ENCODE data around the gene SNCB. TPM values are rescaled to one million over a fixed set of nuclear protein-coding genes. Genes with fewer than 3 reads are reported as not detected.
A peak's percentile ranks its signal among the peaks of the same experiment; 100 is the strongest.

Gene SNCB
- total RNA-seq, 1 donor from 2014 or later: not detected

DNA sequence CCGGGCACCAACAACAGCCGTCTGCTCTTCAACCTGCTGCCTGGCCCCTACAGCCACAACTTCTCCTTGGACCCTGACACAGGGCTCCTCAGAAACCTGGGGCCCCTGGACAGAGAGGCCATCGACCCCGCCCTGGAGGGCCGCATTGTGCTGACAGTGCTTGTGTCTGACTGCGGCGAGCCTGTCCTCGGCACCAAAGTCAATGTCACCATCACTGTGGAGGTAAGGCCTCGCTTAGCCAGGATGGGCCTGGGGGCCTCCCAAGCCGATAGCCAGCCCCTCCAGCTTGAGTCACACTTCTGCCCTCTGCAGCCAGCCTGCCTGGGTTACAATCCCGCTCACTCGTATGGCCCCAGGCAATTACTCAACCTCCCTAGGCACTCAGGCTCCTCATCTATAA lies 49.0 kb downstream of the SNCB start:
- FAIRE-seq (no peak), DNase-seq (ENCODE audit: low read depth) (no peak)
- Histone ChIP-seq H3K4me3 (ENCODE audit: low read depth, low read length) (no peak overlapping the region), H3K36me3 (ENCODE audit: control insufficient read depth, insufficient read depth, low read length) (no peaks in the 10 kb centered on the region), H3K27me3 (ENCODE audit: control insufficient read depth, insufficient read depth, low read length) (no peaks in the 10 kb centered on the region)
- TF ChIP-seq, protein P1, sequence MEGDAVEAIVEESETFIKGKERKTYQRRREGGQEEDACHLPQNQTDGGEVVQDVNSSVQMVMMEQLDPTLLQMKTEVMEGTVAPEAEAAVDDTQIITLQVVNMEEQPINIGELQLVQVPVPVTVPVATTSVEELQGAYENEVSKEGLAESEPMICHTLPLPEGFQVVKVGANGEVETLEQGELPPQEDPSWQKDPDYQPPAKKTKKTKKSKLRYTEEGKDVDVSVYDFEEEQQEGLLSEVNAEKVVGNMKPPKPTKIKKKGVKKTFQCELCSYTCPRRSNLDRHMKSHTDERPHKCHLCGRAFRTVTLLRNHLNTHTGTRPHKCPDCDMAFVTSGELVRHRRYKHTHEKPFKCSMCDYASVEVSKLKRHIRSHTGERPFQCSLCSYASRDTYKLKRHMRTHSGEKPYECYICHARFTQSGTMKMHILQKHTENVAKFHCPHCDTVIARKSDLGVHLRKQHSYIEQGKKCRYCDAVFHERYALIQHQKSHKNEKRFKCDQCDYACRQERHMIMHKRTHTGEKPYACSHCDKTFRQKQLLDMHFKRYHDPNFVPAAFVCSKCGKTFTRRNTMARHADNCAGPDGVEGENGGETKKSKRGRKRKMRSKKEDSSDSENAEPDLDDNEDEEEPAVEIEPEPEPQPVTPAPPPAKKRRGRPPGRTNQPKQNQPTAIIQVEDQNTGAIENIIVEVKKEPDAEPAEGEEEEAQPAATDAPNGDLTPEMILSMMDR (IDR thresholded peaks at IDR 0.05; ENCODE audit: insufficient read depth, low read length, severe bottlenecking): no peak

DNA sequence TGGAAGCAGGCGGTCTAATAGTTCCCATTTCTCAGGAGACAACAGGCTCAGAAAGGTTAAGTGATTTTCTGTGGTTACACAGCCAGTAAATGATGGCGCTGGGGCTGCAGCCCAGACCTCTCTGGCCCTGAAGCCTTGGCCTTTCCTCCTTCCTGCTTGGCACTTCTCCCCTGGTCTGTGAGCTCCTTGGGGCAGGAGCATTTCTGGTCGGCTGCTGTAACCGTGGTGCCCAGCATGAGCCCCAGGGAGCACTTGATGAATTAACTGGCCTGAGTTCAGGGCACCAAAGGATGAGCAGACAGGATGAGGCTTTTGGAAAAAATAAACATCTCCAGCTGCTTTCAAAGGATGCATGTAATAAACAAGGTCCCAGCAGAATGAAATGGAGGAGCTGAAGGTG lies 51.0 kb downstream of the SNCB start:
- TF ChIP-seq, protein P1 (IDR thresholded peaks at IDR 0.05; ENCODE audit: insufficient read depth, low read length, severe bottlenecking): no peak
- Histone ChIP-seq H3K4me3 (ENCODE audit: low read depth, low read length) (no peak overlapping the region), H3K36me3 (ENCODE audit: control insufficient read depth, insufficient read depth, low read length) (no peaks in the 10 kb centered on the region), H3K27me3 (ENCODE audit: control insufficient read depth, insufficient read depth, low read length) (no peaks in the 10 kb centered on the region)
- FAIRE-seq (no peak), DNase-seq (ENCODE audit: low read depth) (no peak)

DNA sequence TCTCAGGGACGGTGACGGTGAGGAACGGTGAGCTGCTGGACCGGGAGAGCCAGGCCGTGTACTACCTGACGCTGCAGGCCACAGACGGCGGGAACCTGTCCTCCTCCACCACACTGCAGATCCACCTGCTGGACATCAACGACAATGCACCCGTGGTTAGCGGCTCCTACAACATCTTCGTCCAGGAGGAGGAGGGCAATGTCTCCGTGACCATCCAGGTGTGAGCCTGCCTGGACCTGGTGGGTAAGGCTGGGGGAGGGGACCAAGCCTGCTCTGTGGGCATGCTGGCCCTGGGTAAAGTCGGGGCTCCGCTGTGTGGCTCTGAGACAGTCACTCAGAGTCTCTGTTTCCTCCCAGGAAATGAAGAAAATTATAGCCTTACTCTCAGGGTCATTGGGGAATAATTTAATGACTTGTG lies 51.9 kb downstream of the SNCB start:
- FAIRE-seq (peak; percentile 82), DNase-seq (ENCODE audit: low read depth) (peak; percentile 77)

DNA sequence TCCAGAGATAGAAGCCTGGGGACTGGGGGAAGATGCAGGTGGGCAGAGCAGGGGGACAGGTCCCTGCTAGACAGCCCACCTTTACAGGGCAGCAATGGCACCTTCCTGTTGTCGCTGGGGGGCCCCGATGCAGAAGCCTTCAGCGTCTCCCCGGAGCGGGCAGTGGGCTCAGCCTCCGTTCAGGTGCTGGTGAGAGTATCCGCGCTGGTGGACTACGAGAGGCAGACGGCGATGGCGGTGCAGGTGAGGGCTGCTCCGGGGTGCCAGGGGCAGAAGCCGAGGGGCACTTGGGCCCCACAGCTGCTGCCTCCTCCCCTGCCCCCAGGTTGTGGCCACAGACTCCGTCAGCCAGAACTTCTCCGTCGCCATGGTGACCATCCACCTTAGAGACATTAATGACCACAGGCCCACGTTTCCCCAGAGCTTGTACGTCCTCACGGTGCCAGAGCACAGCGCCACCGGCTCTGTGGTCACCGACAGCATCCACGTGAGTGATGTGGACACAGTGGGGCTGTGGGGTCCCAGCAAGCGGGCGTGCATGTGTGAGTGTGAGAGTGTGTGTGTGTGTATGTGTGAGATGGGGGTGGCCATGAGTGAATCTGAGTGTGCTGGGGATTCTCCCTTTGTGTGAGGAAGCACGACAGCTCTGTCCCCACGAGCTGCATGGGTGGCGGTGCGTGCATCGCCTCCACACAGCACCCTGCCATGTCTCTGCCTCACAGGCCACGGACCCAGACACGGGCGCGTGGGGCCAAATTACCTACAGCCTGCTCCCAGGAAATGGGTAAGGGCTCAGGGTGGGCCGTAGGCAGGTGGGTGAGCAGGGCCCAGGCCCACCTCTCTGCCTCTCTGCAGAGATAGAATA lies 52.8 kb downstream of the SNCB start:
- Histone ChIP-seq H3K36me3 (ENCODE audit: control insufficient read depth, insufficient read depth, low read length) (no peaks in the 10 kb centered on the region), H3K4me3 (ENCODE audit: low read depth, low read length) (no peak overlapping the region), H3K27me3 (ENCODE audit: control insufficient read depth, insufficient read depth, low read length) (no peaks in the 10 kb centered on the region)
- TF ChIP-seq, protein P1 (IDR thresholded peaks at IDR 0.05; ENCODE audit: insufficient read depth, low read length, severe bottlenecking): no peak
- FAIRE-seq (no peak), DNase-seq (ENCODE audit: low read depth) (no peak)

More for the DNA sequence above, 51.9 kb downstream of the SNCB start:
- no peak overlapping the region for H3K4me3 ChIP-seq (ENCODE audit: low read depth, low read length)
- TF ChIP-seq, protein P1 (IDR thresholded peaks at IDR 0.05; ENCODE audit: insufficient read depth, low read length, severe bottlenecking): peak; percentile 96
- no peaks in the 10 kb centered on the region for H3K27me3 ChIP-seq (ENCODE audit: control insufficient read depth, insufficient read depth, low read length)
- H3K36me3 ChIP-seq (ENCODE audit: control insufficient read depth, insufficient read depth, low read length): no peaks in the 10 kb centered on the region

DNA sequence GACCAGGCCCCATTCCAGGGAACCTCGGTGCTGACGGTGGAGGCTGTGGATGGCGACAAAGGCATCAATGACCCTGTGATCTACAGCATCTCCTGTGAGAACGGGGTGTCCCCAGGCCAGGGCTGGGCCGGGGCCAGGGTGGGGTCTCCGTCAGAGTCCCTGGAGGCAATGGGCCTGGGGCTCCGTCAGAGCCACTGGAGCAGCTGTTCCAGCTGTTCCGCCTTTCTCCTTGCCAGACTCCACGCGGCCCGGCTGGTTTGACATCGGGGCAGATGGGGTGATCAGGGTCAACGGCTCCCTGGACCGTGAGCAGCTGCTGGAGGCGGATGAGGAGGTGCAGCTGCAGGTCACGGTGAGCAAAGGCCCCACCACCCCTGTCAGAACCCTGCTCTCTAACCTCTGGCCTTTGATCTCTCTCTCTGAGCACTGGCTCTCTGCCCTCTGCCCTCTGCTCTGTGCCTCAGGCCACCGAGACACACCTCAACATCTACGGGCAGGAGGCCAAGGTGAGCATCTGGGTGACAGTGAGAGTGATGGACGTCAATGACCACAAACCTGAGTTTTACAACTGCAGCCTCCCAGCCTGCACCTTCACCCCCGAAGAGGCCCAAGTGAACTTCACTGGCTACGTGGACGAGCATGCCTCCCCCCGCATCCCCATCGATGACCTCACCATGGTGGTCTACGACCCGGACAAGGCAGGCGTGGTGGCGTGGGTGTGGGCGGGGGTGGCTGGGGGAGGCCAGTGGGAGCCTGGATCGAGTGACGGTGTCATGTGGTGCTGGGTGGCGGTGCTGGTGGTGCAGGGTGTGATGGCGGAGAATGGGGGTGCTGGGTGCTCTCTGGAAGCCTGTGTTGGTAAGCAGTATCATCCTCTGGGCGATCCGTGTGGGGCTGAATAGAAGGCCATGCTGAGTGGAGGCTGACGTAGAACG lies 54.6 kb downstream of the SNCB start:
- Histone ChIP-seq H3K4me3 (ENCODE audit: low read depth, low read length) (no peak overlapping the region), H3K27me3 (ENCODE audit: control insufficient read depth, insufficient read depth, low read length) (no peaks in the 10 kb centered on the region), H3K36me3 (ENCODE audit: control insufficient read depth, insufficient read depth, low read length) (no peaks in the 10 kb centered on the region)
- DNase-seq (ENCODE audit: low read depth): no peak
- TF ChIP-seq, protein P1 (IDR thresholded peaks at IDR 0.05; ENCODE audit: insufficient read depth, low read length, severe bottlenecking): no peak
- no peak for FAIRE-seq
